ENCODE results near the gene RPL27.

GRCh38 chr17:43010667-43011308 is 12.6 kb downstream of the RPL27 start:
- TF ChIP-seq CTCF (IDR thresholded peaks at IDR 0.05; ENCODE audit: insufficient read depth, low read length) = no peak
- TF ChIP-seq POLR2AphosphoS5 (IDR thresholded peaks at IDR 0.05; ENCODE audit: low read depth) = no peak
